ENCODE results near the gene MAP2K6. TPM values are rescaled to one million over a fixed set of nuclear protein-coding genes. Genes with fewer than 3 reads are reported as not detected.
A peak's percentile ranks its signal among the peaks of the same experiment; 100 is the strongest.

Gene MAP2K6
- polyA plus RNA-seq, 1 of the 3 experiments (the other 2 are of a cell fraction), result 6.7 TPM

GRCh38 chr17:69596141-69596540 is 181.6 kb downstream of the MAP2K6 start (continued):
- TF ChIP-seq YY1 (IDR thresholded peaks at IDR 0.05; ENCODE audit: low read depth), result no peak
- TF ChIP-seq, protein P1, sequence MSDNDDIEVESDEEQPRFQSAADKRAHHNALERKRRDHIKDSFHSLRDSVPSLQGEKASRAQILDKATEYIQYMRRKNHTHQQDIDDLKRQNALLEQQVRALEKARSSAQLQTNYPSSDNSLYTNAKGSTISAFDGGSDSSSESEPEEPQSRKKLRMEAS (IDR thresholded peaks at IDR 0.05; ENCODE audit: low read depth), result no peak

DNA sequence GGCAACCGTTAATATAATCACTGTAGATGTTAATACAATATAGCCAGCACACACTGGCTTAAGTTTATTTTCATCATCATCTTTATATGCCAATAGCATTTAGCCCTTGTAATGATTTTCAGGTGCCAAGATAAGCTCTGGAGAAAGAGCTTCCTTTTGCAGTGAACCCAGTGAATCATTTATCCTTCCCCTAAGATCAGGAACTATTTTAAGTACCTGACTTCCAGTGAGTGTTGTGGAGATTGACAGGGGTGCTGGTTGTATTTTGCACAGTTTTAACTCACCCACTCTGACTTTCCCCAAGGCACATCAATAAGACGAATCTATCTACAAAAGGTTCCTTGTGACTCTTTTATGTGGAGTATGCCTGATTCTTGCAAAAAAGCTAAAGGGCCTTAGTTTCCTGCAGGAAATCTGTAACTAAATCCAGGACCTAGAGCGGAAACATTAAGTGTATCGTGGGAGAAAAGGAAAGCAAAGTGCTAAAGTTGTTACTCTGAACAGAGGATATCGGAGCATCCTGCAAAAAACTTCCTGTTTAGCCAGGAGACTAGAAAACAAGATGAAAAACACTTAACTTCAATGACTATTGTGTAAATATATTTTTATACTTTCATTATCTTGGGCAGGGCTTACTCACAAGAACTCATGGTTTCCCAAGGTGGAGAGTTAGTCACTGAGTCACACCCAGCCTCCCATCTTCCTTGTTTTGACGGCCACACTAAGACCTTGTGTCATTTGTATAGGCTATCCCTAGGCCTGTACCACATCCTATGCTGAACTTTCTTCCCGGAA is 183.6 kb downstream of the MAP2K6 start:
- H3K9me3 ChIP-seq, result no peaks in the 10 kb centered on the region
- TF ChIP-seq SMC3 (IDR thresholded peaks at IDR 0.05; ENCODE audit: low read depth, low read length), result no peak
- TF ChIP-seq FOSL2 (IDR thresholded peaks at IDR 0.05; ENCODE audit: borderline replicate concordance, low read depth), result no peak
- TF ChIP-seq, protein P2, sequence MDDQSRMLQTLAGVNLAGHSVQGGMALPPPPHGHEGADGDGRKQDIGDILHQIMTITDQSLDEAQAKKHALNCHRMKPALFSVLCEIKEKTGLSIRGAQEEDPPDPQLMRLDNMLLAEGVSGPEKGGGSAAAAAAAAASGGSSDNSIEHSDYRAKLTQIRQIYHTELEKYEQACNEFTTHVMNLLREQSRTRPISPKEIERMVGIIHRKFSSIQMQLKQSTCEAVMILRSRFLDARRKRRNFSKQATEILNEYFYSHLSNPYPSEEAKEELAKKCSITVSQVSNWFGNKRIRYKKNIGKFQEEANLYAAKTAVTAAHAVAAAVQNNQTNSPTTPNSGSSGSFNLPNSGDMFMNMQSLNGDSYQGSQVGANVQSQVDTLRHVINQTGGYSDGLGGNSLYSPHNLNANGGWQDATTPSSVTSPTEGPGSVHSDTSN (IDR thresholded peaks at IDR 0.05), result no peak
- TF ChIP-seq ELF1 (IDR thresholded peaks at IDR 0.05), result no peak
- TF ChIP-seq GATA2 (CRISPR knock-in tag; IDR thresholded peaks at IDR 0.05), result no peak
- no peak for TF ChIP-seq MEF2A (IDR thresholded peaks at IDR 0.05; ENCODE audit: borderline replicate concordance, low read depth)
- TF ChIP-seq, protein P3, sequence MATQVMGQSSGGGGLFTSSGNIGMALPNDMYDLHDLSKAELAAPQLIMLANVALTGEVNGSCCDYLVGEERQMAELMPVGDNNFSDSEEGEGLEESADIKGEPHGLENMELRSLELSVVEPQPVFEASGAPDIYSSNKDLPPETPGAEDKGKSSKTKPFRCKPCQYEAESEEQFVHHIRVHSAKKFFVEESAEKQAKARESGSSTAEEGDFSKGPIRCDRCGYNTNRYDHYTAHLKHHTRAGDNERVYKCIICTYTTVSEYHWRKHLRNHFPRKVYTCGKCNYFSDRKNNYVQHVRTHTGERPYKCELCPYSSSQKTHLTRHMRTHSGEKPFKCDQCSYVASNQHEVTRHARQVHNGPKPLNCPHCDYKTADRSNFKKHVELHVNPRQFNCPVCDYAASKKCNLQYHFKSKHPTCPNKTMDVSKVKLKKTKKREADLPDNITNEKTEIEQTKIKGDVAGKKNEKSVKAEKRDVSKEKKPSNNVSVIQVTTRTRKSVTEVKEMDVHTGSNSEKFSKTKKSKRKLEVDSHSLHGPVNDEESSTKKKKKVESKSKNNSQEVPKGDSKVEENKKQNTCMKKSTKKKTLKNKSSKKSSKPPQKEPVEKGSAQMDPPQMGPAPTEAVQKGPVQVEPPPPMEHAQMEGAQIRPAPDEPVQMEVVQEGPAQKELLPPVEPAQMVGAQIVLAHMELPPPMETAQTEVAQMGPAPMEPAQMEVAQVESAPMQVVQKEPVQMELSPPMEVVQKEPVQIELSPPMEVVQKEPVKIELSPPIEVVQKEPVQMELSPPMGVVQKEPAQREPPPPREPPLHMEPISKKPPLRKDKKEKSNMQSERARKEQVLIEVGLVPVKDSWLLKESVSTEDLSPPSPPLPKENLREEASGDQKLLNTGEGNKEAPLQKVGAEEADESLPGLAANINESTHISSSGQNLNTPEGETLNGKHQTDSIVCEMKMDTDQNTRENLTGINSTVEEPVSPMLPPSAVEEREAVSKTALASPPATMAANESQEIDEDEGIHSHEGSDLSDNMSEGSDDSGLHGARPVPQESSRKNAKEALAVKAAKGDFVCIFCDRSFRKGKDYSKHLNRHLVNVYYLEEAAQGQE (IDR thresholded peaks at IDR 0.05; ENCODE audit: low read depth, low read length), result no peak
- TF ChIP-seq RCOR1 (IDR thresholded peaks at IDR 0.05; ENCODE audit: low read length), result no peak
- TF ChIP-seq RXRA (IDR thresholded peaks at IDR 0.05; ENCODE audit: borderline replicate concordance, low read depth), result no peak
- TF ChIP-seq FOXM1 (IDR thresholded peaks at IDR 0.05; ENCODE audit: low read depth), result no peak
- TF ChIP-seq MXI1 (IDR thresholded peaks at IDR 0.05; ENCODE audit: low read depth, low read length), result no peak
- TF ChIP-seq RFX5 (IDR thresholded peaks at IDR 0.05; ENCODE audit: low read length), result no peak
- no peak for TF ChIP-seq CHD2 (IDR thresholded peaks at IDR 0.05; ENCODE audit: low read length, partially characterized antibody)
- no peak for TF ChIP-seq TAF1 (IDR thresholded peaks at IDR 0.05; ENCODE audit: borderline replicate concordance, low read depth, low read length)
- no peak for TF ChIP-seq RAD21 (IDR thresholded peaks at IDR 0.05; ENCODE audit: low read length)
- CTCF ChIA-PET, result interaction anchor here (1.0 to 3.0 kb wide), 3 partner anchors 9 to 25 kb away, joined by 3 to 24 read pairs (median 10); no protein-coding TSS in a partner anchor
- no peaks in the 10 kb centered on the region for H3K9me2 ChIP-seq
- no peaks in the 10 kb centered on the region for H3K36me3 ChIP-seq (replicated peaks in 1 of 2; ENCODE audit: control insufficient read depth in 1 of 2, insufficient read depth in 2 of 2, low read length in 1 of 2)
- POLR2A ChIA-PET, result no interaction called here
- no peaks in the 10 kb centered on the region for H3K79me2 ChIP-seq (ENCODE audit: insufficient read depth)
- H3K27ac ChIP-seq (ENCODE audit: low read depth in 2 of 2, low read length in 1 of 2), result no peak overlapping the region
- H2AFZ ChIP-seq (ENCODE audit: low read depth), result peak overlapping the region; percentile 8; the same call in 1 of the 2 replicates
- H3K9ac ChIP-seq, result no peak overlapping the region
- no peaks in the 10 kb centered on the region for H3K27me3 ChIP-seq (ENCODE audit: insufficient read depth)
- H3K4me2 ChIP-seq, result no peak overlapping the region
- H4K20me1 ChIP-seq (ENCODE audit: insufficient read depth), result no peaks in the 10 kb centered on the region
- DNase-seq, result no peak
- peaks cover 6 to 10% of the 10 kb centered on the region in 2 experiments; a peak in 2 of 4 replicates for H3K4me1 ChIP-seq (ENCODE audit: control insufficient read depth in 1 of 2, insufficient read depth in 2 of 2, low read depth in 1 of 2, low read length in 1 of 2)
- 81% methylated on average over 7 of the region's 7 CpGs for WGBS (ENCODE audit: low lambda C conversion rate)
- no peak overlapping the region for H3K4me3 ChIP-seq (ENCODE audit: low read depth in 2 of 2, low read length in 1 of 2)
- H3F3A ChIP-seq (replicated peaks; ENCODE audit: insufficient read depth), result peaks cover under 1% of the 10 kb centered on the region
